HG03159 (cell line): ENCODE measurements around the gene NCCRP1.

Experiments
- ATAC-seq: cut with Tn5 transposase; IDR thresholded peaks from one replicate; pipeline ENCODE4 v1.9.1; 2021; ENCODE audit warnings: mild to moderate bottlenecking, moderate library complexity; ENCODE audit not compliant: unreplicated experiment

Gene NCCRP1, protein sequence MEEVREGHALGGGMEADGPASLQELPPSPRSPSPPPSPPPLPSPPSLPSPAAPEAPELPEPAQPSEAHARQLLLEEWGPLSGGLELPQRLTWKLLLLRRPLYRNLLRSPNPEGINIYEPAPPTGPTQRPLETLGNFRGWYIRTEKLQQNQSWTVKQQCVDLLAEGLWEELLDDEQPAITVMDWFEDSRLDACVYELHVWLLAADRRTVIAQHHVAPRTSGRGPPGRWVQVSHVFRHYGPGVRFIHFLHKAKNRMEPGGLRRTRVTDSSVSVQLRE

GRCh38 chr19:39196860-39197562 is at the start of gene NCCRP1:
Gene NCCRP1 (plus strand): TSS chr19:39196964. CDS start chr19:39196983, 19 bp downstream.
- no peak for ATAC-seq

DNA sequence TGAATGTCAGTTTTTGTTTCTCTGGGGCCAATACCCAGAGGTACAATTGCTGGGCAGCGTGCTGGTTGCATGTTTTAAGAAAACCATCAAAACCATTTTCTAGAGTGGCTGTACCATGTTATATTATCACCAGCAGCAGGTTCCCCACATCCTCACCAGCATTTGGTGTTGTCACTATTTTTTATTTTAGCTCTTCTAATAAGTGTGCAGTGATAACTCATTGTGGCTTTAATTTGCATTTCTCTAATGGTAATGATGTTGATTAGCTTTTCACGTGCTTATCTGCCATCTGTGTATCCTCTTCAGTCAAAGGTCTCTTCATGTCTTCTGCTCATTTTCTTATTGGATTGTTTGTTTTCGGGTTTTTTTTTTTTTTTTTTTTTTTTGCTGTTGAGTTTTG is 49.3 kb upstream of the NCCRP1 start:
- no peak for ATAC-seq

GRCh38 chr19:39148939-39149529 is 47.7 kb upstream of the NCCRP1 start:
- ATAC-seq = no peak

GRCh38 chr19:39150235-39150634 is 46.5 kb upstream of the NCCRP1 start:
- ATAC-seq = no peak

- no peak for ATAC-seq
Observed at GRCh38 chr19:39150807-39151600, 45.8 kb upstream of the NCCRP1 start.

- ATAC-seq = no peak
Observed at GRCh38 chr19:39152066-39152465, 44.7 kb upstream of the NCCRP1 start.

- ATAC-seq = no peak
Observed at GRCh38 chr19:39154100-39154628, 42.6 kb upstream of the NCCRP1 start.

DNA sequence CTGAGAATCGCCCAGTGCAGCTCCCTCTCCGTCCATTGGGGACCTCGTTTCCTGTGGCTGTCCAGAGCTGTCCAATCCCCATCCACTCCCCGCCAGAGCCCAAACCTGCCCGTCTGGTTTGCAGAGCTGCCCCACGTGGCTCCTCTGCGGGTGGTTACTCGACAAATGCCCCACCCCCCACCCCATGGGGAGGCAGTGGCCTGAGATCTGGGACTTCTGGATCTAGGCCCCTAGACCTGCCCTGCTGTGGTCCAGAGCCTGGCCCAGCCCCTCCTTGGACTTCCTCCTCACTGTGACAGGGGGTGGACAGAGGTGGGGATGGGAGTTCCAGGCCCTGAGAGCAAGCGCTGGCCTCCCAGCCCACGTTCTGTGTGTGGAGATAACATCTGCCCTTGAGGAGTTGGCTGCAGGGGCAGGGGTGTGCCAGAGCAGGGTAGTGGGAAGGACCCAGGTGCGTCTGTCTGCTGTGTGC is 42.1 kb upstream of the NCCRP1 start:
- ATAC-seq = no peak

DNA sequence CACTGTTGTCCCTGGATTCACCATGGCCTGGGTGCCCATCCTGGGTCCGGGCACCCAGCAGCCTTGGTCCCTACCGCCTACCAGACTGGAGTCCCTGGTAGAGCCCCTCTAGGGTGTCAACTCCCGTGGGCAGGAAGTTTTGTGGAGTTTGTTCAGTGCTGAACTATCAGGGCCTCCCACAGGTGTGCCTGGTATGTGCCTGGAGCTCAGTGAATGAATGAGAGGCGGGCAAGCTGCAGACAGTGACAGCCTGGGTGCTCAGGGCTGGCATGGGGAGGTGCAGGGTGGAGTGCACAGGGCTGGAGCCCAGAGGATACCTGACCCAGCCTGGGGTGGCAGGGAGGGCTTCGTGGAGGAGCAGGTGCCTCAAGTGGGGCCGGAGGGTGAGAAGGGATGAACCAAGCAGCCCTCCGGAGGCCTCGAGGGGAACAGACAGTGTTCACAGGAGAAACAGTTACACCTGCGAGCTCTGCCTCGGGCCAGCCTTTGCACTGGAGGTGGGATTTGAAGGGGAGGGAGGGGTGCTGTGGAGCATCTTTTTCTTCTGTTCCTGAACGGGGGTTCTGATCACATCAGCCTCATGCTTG is 41.6 kb upstream of the NCCRP1 start:
- no peak for ATAC-seq

DNA sequence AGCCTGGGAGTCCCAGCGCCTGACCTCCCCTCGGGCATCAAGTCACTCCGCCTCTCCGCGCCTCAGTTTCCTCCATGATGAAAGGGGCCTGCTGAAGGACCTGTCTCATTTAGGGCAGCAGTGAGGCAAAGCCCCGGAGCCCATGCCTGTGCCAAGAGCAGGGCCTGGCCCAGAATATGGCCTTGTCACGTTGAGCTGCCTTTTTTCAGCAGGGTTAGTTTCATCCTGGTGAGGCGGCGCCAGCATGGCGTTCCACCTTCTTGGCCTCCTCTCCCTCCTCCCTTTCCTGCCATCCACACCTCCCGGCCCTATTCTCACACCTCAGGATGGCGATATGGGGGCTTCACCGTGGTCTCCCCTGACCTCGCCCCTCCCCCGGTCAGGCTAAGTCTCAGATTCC is 41.0 kb upstream of the NCCRP1 start:
- ATAC-seq = no peak

DNA sequence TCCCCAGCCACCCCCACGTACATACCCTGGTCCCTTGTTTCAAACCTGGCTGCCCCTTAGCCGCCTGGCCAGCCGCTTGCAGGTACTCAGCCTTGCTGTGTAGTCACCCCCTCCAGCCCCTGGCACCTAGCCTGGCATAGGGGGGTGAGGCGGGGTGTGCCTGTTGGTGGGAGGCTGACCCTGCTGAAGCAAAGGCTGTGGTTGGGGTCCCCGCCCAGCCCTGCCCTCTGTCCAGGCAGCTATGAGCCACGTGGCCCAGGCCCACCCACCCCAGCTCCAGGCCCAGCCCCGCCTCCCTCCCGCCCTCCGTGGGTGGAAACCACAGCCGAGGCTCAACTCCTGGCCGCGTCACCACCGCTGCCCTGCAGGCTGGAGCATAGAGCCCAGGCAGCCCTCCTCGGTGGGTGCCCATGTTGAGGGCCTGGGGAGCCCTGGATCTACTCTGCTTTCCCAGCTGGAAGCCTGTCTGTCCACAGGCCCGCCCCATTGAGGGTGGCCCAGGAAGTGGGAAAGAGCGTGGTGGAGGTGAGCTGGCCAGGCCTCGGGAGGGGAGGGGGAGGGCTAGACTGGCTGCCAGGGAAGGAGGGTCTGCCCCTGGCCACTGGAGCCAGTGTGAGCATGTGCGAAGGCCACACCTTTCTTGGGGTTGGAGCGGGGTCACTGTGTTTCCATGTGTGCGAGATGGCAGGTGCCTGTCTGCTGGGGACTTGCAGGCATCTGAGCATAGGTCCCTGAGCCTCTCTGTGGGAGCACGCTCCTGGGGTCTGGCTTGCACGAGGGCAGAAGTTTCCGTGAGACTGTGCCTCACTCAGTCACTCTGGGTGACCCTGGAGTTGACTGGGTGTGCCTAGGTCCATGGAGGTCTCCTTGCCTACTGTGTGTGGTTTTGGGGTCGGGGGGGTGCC is 40.2 kb upstream of the NCCRP1 start:
- ATAC-seq = no peak

- ATAC-seq = no peak
Observed at GRCh38 chr19:39157275-39157996, 39.3 kb upstream of the NCCRP1 start.

DNA sequence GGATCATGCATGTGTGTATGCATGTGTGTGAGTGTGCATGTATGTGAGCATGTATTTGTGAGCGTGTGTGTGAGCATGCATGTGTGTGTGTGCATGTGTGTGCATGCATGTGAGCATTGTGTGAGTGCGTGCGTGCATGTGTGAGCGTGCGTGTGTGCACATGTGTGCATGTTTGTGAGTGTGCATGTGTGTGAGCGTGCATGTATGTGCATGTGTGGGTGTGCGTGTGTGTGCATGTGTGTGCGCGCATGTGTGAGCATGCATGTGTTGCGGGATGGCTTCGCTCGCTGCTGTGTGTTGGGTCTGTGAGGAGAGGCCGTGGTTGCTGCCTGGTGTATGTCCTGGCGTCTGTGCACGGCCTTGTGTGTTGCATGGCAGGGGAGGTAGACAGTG is 38.8 kb upstream of the NCCRP1 start:
- ATAC-seq = no peak

GRCh38 chr19:39158646-39159260 is 38.0 kb upstream of the NCCRP1 start:
- ATAC-seq = no peak

GRCh38 chr19:39160523-39160861 is 36.3 kb upstream of the NCCRP1 start:
- no peak for ATAC-seq

DNA sequence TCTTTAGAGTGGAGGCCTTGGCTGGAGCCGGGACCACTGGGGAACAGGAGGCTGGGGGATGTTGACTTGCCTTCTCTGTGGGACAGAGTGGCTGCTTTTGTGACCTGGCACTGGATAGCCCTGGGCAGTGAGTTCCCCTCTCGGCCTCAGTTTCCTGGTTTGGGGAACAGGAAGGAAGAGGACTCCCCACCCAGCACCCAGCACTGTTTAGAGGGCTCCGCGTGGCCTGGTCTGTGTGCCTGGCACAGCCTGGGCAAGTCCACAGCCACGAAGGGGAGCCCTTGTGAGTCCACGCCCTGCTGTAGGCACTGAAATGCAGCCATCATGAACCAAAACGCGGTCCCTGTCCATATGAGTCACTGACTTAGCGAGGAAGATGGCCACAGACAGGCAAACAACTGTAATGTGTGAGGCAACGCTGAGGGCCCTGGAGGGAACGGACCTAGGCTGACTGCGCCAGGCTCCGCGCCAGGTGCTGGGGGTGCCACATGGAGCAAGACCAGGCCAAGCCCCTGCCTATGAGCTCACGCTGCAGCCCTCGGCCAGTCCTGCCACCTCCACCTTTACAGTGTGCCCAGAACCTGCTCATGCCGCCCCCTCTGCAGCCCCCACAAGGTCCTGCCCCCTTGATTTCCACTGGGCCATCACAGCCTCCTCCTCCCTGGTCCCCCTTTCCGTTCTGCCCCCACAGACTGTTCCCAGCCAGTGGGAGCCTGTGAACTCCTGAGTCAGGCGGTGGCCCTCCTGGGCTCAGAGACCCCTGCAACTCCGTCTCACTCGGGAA is 35.7 kb upstream of the NCCRP1 start:
- no peak for ATAC-seq

DNA sequence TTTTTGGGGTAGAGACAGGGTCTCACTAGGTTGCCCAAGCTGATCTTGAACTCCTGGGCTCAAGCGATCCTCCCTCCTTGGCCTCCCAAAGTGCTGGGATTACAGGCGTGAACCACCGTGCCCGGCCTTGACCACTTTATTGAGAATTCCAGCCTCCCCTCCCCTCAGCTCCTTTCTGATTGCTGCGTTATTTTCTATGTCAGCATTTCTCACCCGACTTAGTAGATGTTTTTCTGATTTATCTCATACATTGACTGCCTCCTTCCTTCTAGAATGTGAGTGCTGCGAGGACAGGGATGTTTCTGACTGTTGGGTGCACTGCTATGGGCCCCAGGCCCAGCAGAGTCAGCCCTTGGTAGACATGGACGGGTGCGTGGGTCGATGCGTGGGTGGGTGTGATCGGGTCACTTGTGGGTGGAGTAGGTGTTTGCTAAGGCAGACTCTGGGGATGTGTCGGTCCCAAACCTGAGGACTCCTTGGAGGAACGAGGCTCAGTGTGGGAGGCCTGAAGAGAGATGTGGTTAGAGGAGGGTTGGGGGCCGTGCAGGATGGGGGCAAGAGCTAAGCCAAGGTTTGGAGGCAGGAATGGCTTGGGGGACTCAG is 34.2 kb upstream of the NCCRP1 start:
- ATAC-seq = no peak
